Measurements from ENCODE around the gene CENPN.

The CENPN gene, protein sequence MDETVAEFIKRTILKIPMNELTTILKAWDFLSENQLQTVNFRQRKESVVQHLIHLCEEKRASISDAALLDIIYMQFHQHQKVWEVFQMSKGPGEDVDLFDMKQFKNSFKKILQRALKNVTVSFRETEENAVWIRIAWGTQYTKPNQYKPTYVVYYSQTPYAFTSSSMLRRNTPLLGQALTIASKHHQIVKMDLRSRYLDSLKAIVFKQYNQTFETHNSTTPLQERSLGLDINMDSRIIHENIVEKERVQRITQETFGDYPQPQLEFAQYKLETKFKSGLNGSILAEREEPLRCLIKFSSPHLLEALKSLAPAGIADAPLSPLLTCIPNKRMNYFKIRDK

DNA sequence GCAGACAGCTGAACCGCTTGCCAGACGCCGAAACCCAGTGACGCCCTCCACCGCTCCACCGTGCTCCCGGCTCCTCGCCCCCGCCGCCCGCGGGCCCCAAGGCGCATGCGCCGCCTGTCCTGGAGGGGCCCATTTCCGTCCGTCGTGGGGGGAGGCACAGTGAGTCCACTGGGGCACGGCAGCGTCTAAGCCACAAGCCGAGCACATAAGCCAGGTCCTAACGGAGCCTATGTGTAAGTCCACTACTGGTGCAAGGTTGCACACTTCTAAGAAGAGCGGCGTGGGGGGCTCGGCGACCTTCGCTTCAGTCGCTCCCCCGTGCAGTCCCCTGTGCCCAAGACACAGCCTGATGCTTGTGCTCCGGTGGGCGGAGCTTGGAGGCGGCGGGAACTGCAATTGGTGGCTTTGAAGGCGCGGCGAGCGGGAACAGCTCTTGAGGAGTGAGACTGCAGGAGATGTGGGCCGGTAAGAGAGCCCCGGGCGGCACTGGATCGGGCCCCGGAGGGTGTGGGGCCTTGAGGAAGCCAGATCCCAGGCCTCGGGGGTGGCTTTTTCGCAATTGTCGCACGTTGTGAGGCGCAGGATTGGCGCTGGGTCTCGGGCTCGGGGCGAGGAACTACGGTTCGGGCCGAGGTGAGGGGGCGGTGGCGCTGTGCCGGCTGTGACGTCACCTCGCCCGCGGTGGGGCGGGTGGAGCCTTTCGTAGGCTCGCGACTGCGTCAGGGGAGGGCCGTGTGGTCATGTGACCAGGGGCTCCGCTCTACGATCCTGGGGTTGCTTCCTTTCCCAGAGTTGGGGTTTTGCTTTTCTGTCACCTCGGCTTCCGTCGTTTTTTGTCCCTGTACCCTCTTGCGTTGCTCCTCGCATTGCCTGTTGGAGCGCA, at the start of gene CENPN, which contains the start of gene CMC2:
CENPN (plus strand) TSS at position 402 of the 883 bp plus-strand sequence. CDS start 4,726 bp downstream, outside the sequence.
CMC2 (minus strand) TSS at position 73 of the 883 bp plus-strand sequence. CDS start 9,491 bp downstream, outside the sequence.
- peak within 1 kb of the TSS; percentile 94 for H3K27ac ChIP-seq
- peak; percentile 97 for DNase-seq (ENCODE audit: low spot score)
- ChIA-PET CTCF (no interaction called here), POLR2A (ENCODE audit: low non-redundant PET) (no interaction called here)
- TF ChIP-seq, protein P1, sequence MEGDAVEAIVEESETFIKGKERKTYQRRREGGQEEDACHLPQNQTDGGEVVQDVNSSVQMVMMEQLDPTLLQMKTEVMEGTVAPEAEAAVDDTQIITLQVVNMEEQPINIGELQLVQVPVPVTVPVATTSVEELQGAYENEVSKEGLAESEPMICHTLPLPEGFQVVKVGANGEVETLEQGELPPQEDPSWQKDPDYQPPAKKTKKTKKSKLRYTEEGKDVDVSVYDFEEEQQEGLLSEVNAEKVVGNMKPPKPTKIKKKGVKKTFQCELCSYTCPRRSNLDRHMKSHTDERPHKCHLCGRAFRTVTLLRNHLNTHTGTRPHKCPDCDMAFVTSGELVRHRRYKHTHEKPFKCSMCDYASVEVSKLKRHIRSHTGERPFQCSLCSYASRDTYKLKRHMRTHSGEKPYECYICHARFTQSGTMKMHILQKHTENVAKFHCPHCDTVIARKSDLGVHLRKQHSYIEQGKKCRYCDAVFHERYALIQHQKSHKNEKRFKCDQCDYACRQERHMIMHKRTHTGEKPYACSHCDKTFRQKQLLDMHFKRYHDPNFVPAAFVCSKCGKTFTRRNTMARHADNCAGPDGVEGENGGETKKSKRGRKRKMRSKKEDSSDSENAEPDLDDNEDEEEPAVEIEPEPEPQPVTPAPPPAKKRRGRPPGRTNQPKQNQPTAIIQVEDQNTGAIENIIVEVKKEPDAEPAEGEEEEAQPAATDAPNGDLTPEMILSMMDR (conservative IDR thresholded peaks at IDR 0.05; ENCODE audit: low read depth): no peak

DNA sequence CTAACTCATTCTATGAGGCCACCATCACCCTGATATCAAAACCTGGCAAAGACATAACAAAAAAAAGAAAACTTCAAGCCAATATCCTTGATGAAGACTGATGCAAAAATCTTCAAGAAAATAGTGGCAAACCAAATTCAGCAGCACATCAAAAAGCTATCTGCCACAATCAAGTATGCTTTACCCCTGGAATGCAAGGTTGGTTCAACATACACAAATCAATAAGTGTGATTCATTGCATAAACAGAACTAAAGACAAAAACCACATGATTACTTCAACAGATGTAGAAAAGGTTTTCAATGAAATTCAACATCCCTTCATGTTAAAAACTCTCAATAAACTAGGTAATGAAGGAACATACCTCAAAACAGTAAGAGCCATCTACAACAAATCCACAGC, 48.7 kb upstream of the CENPN start:
- TF ChIP-seq, protein P1 (conservative IDR thresholded peaks at IDR 0.05; ENCODE audit: low read depth): no peak
- ChIA-PET CTCF (no interaction called here), POLR2A (ENCODE audit: low non-redundant PET) (no interaction called here)
- no peak for DNase-seq (ENCODE audit: low spot score)
- H3K27ac ChIP-seq: no peak overlapping the region

DNA sequence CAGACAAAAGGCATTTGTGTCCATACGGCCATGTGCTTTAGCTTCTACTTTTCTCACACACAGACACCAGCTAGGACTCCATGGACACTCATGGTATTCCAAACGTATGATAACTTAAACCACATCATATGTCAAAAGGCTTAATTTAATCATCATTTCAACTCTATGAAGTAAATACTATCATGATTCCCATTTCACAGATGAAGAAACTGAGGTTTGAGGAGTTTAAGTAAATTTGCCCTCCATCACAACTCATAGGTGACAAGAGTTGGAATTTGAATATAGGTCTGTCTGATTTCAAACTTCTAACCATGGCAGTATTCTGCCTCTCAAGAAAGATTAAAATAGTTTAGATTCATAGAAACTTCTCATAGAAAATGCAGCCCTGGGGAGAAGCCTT, 44.1 kb upstream of the CENPN start:
- TF ChIP-seq, protein P1 (conservative IDR thresholded peaks at IDR 0.05; ENCODE audit: low read depth): no peak
- ChIA-PET CTCF (no interaction called here), POLR2A (ENCODE audit: low non-redundant PET) (no interaction called here)
- no peak for DNase-seq (ENCODE audit: low spot score)
- H3K27ac ChIP-seq: no peak overlapping the region

DNA sequence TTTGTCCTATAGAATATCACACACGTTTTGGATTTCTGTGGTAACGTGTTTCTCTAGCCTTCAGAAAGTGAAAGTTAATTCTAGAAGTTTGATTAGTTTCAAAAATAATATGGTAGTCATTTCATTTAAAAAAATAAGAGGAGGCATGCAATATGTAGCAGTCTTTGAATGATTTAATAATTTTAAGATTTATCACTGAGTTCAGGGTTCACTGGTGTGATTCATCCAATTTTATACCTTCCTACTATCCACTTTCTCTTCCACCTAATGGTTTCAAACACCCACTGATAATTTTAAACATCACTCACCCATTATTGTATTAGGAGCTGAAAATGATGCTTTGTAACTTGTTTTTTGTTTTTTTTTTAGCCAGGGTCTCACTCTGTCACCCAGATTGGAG, 42.7 kb upstream of the CENPN start:
- no peak overlapping the region for H3K27ac ChIP-seq
- CTCF ChIA-PET: no interaction called here
- TF ChIP-seq, protein P1 (conservative IDR thresholded peaks at IDR 0.05; ENCODE audit: low read depth): no peak
- POLR2A ChIA-PET (ENCODE audit: low non-redundant PET): no interaction called here
- DNase-seq (ENCODE audit: low spot score): no peak

DNA sequence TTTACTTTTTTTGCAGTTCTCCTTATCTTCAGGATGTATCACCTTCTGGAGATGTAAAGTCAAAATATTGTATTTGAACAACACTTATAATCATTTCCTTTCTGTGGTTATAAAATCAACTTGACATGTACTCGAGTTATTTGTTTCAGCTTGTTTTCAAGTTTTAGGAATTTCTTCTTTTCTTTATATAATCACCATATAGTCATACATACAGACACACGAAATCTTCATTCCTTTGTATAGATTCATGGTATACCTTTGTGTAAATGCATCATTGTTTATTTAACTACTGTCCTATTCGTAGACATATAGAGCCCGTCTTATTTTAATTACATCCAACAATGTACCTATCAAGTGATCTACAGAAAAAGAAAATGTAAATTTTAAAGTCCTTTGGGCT, 40.4 kb upstream of the CENPN start:
- H3K27ac ChIP-seq: no peak overlapping the region
- DNase-seq (ENCODE audit: low spot score): peak; percentile 17
- ChIA-PET POLR2A (ENCODE audit: low non-redundant PET) (no interaction called here), CTCF (no interaction called here)
- TF ChIP-seq, protein P1 (conservative IDR thresholded peaks at IDR 0.05; ENCODE audit: low read depth): no peak

DNA sequence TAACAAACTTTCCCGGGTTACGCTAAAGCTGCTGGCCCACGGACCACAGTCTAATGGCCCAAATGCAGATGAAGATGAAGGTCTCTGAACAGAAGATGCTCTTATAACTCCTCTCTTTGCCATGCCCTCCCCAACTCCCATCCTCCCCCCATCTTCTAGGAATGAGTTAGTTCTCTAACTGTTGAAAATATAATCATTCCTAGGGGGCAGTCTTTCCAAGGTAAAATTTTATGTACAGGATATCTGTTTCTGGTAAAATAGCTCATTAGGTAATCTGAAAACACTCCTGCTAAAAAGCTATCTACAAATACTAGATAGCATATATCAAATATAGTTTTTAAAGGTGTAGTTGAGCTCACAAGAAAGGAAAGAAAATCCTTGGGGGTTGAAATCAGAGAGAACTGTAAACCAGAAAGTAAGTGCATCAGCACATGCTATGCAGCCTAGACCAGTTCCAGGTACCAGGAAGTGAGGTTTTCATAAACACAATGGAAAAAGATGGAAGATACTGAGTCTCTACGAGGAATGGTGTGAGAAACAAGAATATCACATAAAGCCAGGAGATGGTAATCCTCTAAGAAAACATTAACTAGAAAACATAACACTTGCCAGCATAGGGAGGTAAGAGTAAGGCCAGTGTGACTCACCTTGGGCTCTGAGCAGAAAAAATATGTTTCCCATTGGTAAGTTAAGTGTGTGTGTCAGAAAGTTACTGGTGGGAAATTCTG, 38.5 kb upstream of the CENPN start:
- CTCF ChIA-PET: no interaction called here
- no peak for DNase-seq (ENCODE audit: low spot score)
- H3K27ac ChIP-seq: no peak overlapping the region
- TF ChIP-seq, protein P1 (conservative IDR thresholded peaks at IDR 0.05; ENCODE audit: low read depth): no peak
- POLR2A ChIA-PET (ENCODE audit: low non-redundant PET): no interaction called here
